Skeletal muscle satellite cell (primary cell): ENCODE measurements around the gene CDIPT.
"Not testable (repeated sequence)": the region's sequence is repeated elsewhere in the genome, so short reads cannot be mapped to it uniquely, and the experiment has no call there.

Source experiments
- H3K27me3 ChIP-seq: 2 replicates; pipeline ENCODE4 v1.7.0; 2013; ENCODE audit warnings: low read length; ENCODE audit not compliant: control insufficient read depth, insufficient read depth
- H3K36me3 ChIP-seq: 2 replicates; pipeline ENCODE4 v1.7.0; 2013; ENCODE audit warnings: mild to moderate bottlenecking, control low read depth, low read length; ENCODE audit not compliant: insufficient read depth
- H3K4me1 ChIP-seq: 2 replicates; pipeline ENCODE4 v1.7.0; 2013; ENCODE audit warnings: low read length; ENCODE audit not compliant: control insufficient read depth, insufficient read depth
- H3K4me2 ChIP-seq: 2 replicates; pipeline ENCODE4 v1.7.0; 2013; ENCODE audit warnings: mild to moderate bottlenecking, low read length
- H3K4me3 ChIP-seq: 2 replicates; pipeline ENCODE4 v1.7.0; 2013; ENCODE audit warnings: low read length
- H3K9ac ChIP-seq: 2 replicates; pipeline ENCODE4 v1.7.0; 2013; ENCODE audit warnings: mild to moderate bottlenecking, low read depth, low read length, moderate library complexity
- H3K9me3 ChIP-seq: replicated peaks from 2 replicates; pipeline ENCODE4 v1.7.0; 2013; ENCODE audit warnings: mild to moderate bottlenecking, control low read depth, low read length

Gene CDIPT

GRCh38 chr16:29873319-29873718, 10.3 kb upstream of the CDIPT start:
- peaks cover 46% of the 10 kb centered on the region for H3K27me3 ChIP-seq
- no peak overlapping the region for H3K9ac ChIP-seq
- H3K4me3 ChIP-seq, result no peak overlapping the region
- H3K9me3 ChIP-seq, result no peaks in the 10 kb centered on the region
- no peak overlapping the region for H3K4me2 ChIP-seq
- H3K36me3 ChIP-seq, result no peaks in the 10 kb centered on the region
- no peaks in the 10 kb centered on the region for H3K4me1 ChIP-seq

- Histone ChIP-seq H3K36me3 (no peaks in the 10 kb centered on the region), H3K27me3 (peaks cover 33% of the 10 kb centered on the region), H3K4me1 (no peaks in the 10 kb centered on the region), H3K4me3 (no peak overlapping the region), H3K4me2 (no peak overlapping the region), H3K9me3 (no peaks in the 10 kb centered on the region), H3K9ac (no peak overlapping the region)
These were observed 9.0 kb upstream of the CDIPT start for GRCh38 chr16:29871822-29872546.

GRCh38 chr16:29869067-29869466, 6.0 kb upstream of the CDIPT start:
- H3K4me3 ChIP-seq, H3K4me1 ChIP-seq, H3K36me3 ChIP-seq, H3K4me2 ChIP-seq, H3K9ac ChIP-seq, H3K9me3 ChIP-seq: not testable (repeated sequence)
- peaks cover 10% of the 10 kb centered on the region for H3K27me3 ChIP-seq

GRCh38 chr16:29868396-29869009, 5.5 kb upstream of the CDIPT start:
- Histone ChIP-seq H3K36me3 (no peaks in the 10 kb centered on the region), H3K4me2 (no peak overlapping the region), H3K4me1 (peaks cover 4% of the 10 kb centered on the region), H3K9me3 (no peaks in the 10 kb centered on the region), H3K9ac (no peak overlapping the region), H3K4me3 (no peak overlapping the region), H3K27me3 (peaks cover 8% of the 10 kb centered on the region)

- H3K27me3 ChIP-seq, result peaks cover 4% of the 10 kb centered on the region
- H3K4me1 ChIP-seq, result peaks cover 10% of the 10 kb centered on the region
- H3K4me2 ChIP-seq, result no peak overlapping the region
- H3K9me3 ChIP-seq, result no peaks in the 10 kb centered on the region
- no peak overlapping the region for H3K9ac ChIP-seq
- peaks cover 18% of the 10 kb centered on the region for H3K36me3 ChIP-seq
- H3K4me3 ChIP-seq, result no peak overlapping the region
These were observed 1.2 kb upstream of the CDIPT start for GRCh38 chr16:29864205-29864604.

- Histone ChIP-seq H3K36me3 (peaks cover 24% of the 10 kb centered on the region), H3K4me2 (peak overlapping the region; percentile 79), H3K9me3 (no peaks in the 10 kb centered on the region), H3K4me3 (peak overlapping the region; percentile 30), H3K4me1 (peaks cover 10% of the 10 kb centered on the region), H3K9ac (no peak overlapping the region), H3K27me3 (peaks cover 4% of the 10 kb centered on the region)
These were observed 601 bp upstream of the CDIPT start for GRCh38 chr16:29863669-29863984.

- no peaks in the 10 kb centered on the region for H3K27me3 ChIP-seq
- H3K4me3 ChIP-seq, result peak overlapping the region; percentile 78
- H3K9ac ChIP-seq, result peak overlapping the region; percentile 85
- H3K36me3 ChIP-seq, result peaks cover 29% of the 10 kb centered on the region
- peak overlapping the region; percentile 79 for H3K4me2 ChIP-seq
- H3K9me3 ChIP-seq, result no peaks in the 10 kb centered on the region
- peaks cover 22% of the 10 kb centered on the region for H3K4me1 ChIP-seq
These were observed 593 bp downstream of the CDIPT start for GRCh38 chr16:29862383-29862883.

- Histone ChIP-seq H3K27me3 (no peaks in the 10 kb centered on the region), H3K9ac (no peak overlapping the region), H3K36me3 (peaks cover 29% of the 10 kb centered on the region), H3K9me3 (no peaks in the 10 kb centered on the region), H3K4me3 (no peak overlapping the region), H3K4me2 (no peak overlapping the region), H3K4me1 (peaks cover 32% of the 10 kb centered on the region)
These were observed 2.8 kb downstream of the CDIPT start for GRCh38 chr16:29860218-29860617.

- H3K9me3 ChIP-seq, result no peaks in the 10 kb centered on the region
- H3K4me2 ChIP-seq, result no peak overlapping the region
- H3K27me3 ChIP-seq, result no peaks in the 10 kb centered on the region
- no peak overlapping the region for H3K9ac ChIP-seq
- no peak overlapping the region for H3K4me3 ChIP-seq
- peaks cover 29% of the 10 kb centered on the region for H3K36me3 ChIP-seq
- H3K4me1 ChIP-seq, result peaks cover 32% of the 10 kb centered on the region
These were observed 4.1 kb downstream of the CDIPT start for GRCh38 chr16:29858974-29859373.

GRCh38 chr16:29858149-29858849, 4.7 kb downstream of the CDIPT start:
- peaks cover 29% of the 10 kb centered on the region for H3K36me3 ChIP-seq
- no peaks in the 10 kb centered on the region for H3K27me3 ChIP-seq
- no peak overlapping the region for H3K4me3 ChIP-seq
- peaks cover 27% of the 10 kb centered on the region for H3K4me1 ChIP-seq
- H3K9ac ChIP-seq, result no peak overlapping the region
- no peaks in the 10 kb centered on the region for H3K9me3 ChIP-seq
- no peak overlapping the region for H3K4me2 ChIP-seq

- Histone ChIP-seq H3K27me3 (no peaks in the 10 kb centered on the region), H3K9ac (no peak overlapping the region), H3K36me3 (peaks cover 29% of the 10 kb centered on the region), H3K9me3 (no peaks in the 10 kb centered on the region), H3K4me3 (no peak overlapping the region), H3K4me2 (peak overlapping the region; percentile 10), H3K4me1 (peaks cover 27% of the 10 kb centered on the region)
These were observed 5.8 kb downstream of the CDIPT start for GRCh38 chr16:29857133-29857760.
